K562 (cell line): ENCODE results near the gene UGT1A10. TPM values are rescaled to one million over a fixed set of nuclear protein-coding genes. Genes with fewer than 3 reads are reported as not detected.

Experiments
- ATAC-seq: fragments of 200-7000 bp; cut with Tn5 transposase; 3 replicates; pipeline ENCODE4 v1.9.1; 2020; ENCODE audit warnings: moderate library complexity
- BruUV-seq: library from RNA; stranded (reverse); fragments of 400-500 nt; replicated peaks from 2 replicates; lab custom pipeline; 2021; lab: Mats Ljungman, UMichigan
- CTCF ChIA-PET: fragments of 300-600 bp; formaldehyde crosslinking; extraction: SDS; loops from one replicate; lab custom pipeline; 2021; ENCODE audit warnings: low intra/inter-chr PET ratio; lab: Yijun Ruan, JAX
- POLR2A ChIA-PET: fragments of 300-600, 350-650 bp; sonication (Branson Sonifier 250); formaldehyde crosslinking; extraction: SDS; loops from one replicate; lab custom pipeline; 2021; ENCODE audit warnings: antibody characterized with exemption, inconsistent platforms; lab: Yijun Ruan, JAX
- DNase-seq, 4 experiments: peaks; one replicate each; pipeline versions ENCODE4 v3.0.0 to v3.0.0-alpha.2; 2011 to 2018; ENCODE audit warnings: low spot score in 3 of 4, mixed read lengths in 3 of 4; ENCODE audit errors: extremely low read depth in 1 of 4
- FAIRE-seq: peaks from 2 replicates; lab custom pipeline; 2011; peaks lifted over from hg19 to GRCh38; lab: Jason Lieb, UNC
- H2AFZ ChIP-seq: 2 replicates; pipeline ENCODE4 v1.6.0; 2011; ENCODE audit warnings: low read depth, low read length, control low read depth, inconsistent platforms
- H3K27ac ChIP-seq: fragments of 200-600 bp; 3 replicates; pipeline ENCODE4 v1.8.0; 2011; ENCODE audit warnings: low read depth, mild to moderate bottlenecking, control low read depth, inconsistent platforms, low read length, moderate library complexity, mixed read lengths; ENCODE audit errors: extremely low read depth
- H3K27me3 ChIP-seq, 2 experiments: fragments of 300-600 bp in 1 of 2; 2 replicates in 1 of 2; 3 replicates in 1 of 2; pipeline versions ENCODE4 v1.6.0 to v1.8.0; 2011; ENCODE audit warnings: inconsistent platforms in 2 of 2, low read length in 2 of 2, mild to moderate bottlenecking in 1 of 2, mixed read lengths in 1 of 2, moderate library complexity in 1 of 2; ENCODE audit not compliant: control insufficient read depth in 2 of 2, insufficient read depth in 2 of 2
- H3K36me3 ChIP-seq: fragments of 300-600 bp; 3 replicates; pipeline ENCODE4 v1.8.0; 2011; ENCODE audit warnings: mild to moderate bottlenecking, low read length, inconsistent platforms; ENCODE audit not compliant: control insufficient read depth, insufficient read depth
- H3K4me1 ChIP-seq, 2 experiments: fragments of 200-600 bp in 1 of 2; replicated peaks in 1 of 2; 2 replicates in 1 of 2; 3 replicates in 1 of 2; pipeline versions ENCODE4 v1.5.1 to v1.8.0; 2011; ENCODE audit warnings: inconsistent platforms in 2 of 2, low read length in 2 of 2, mild to moderate bottlenecking in 1 of 2, mixed read lengths in 1 of 2, moderate library complexity in 1 of 2; ENCODE audit not compliant: control insufficient read depth in 2 of 2, insufficient read depth in 2 of 2
- H3K4me2 ChIP-seq: 2 replicates; pipeline ENCODE4 v1.6.1; 2011; ENCODE audit warnings: low read length, control low read depth, inconsistent platforms, mixed read lengths; ENCODE audit not compliant: insufficient read depth
- H3K4me3 ChIP-seq: fragments of 200-600 bp; sonication (generic), shearing (Covaris generic); 2 replicates; pipeline ENCODE4 v1.5.1; 2016; ENCODE audit warnings: control low read depth, inconsistent platforms
- H3K79me2 ChIP-seq: fragments of 200-600 bp; 3 replicates; pipeline ENCODE4 v1.8.0; 2011; ENCODE audit warnings: low read length, inconsistent platforms; ENCODE audit not compliant: control insufficient read depth, insufficient read depth
- H3K9ac ChIP-seq, 2 experiments: 2 replicates each; pipeline versions ENCODE4 v1.6.0 to v1.6.1; 2011; ENCODE audit warnings: low read depth in 2 of 2, low read length in 2 of 2, control low read depth in 1 of 2, inconsistent platforms in 1 of 2, mild to moderate bottlenecking in 1 of 2, mixed read lengths in 1 of 2; ENCODE audit not compliant: insufficient read depth in 1 of 2
- H3K9me1 ChIP-seq: one replicate; pipeline ENCODE4 v1.6.0; 2011; ENCODE audit warnings: inconsistent platforms, mild to moderate bottlenecking, low read length, moderate library complexity; ENCODE audit not compliant: control insufficient read depth, insufficient read depth
- H3K9me3 ChIP-seq: replicated peaks from 2 replicates; pipeline ENCODE4 v1.5.1; 2011; ENCODE audit warnings: low read depth, low read length, inconsistent platforms; ENCODE audit not compliant: control insufficient read depth, insufficient read depth
- H4K20me1 ChIP-seq: replicated peaks from 2 replicates; pipeline ENCODE4 v1.6.1; 2011; ENCODE audit warnings: low read length, inconsistent platforms, mixed read lengths; ENCODE audit not compliant: control insufficient read depth, insufficient read depth
- ATF4 ChIP-seq: fragments of 450-650 bp; formaldehyde crosslinking; IDR thresholded peaks from 2 replicates; pipeline ENCODE4 v1.4.0; 2022; ENCODE audit warnings: mild to moderate bottlenecking, moderate library complexity
- CBX5 ChIP-seq: IDR thresholded peaks from 2 replicates; pipeline ENCODE4 v1.6.1; 2014; ENCODE audit warnings: low read depth, borderline replicate concordance
- CHD4 ChIP-seq: fragments of 200-600 bp; sonication (generic); IDR thresholded peaks from 3 replicates; pipeline ENCODE4 v1.6.1; 2012; ENCODE audit warnings: low read depth, mild to moderate bottlenecking, mixed read lengths, low read length, inconsistent platforms; ENCODE audit not compliant: insufficient read depth, insufficient replicate concordance, poor library complexity, severe bottlenecking
- FOS ChIP-seq: IDR thresholded peaks from 3 replicates; pipeline ENCODE4 v1.6.1; 2011; ENCODE audit not compliant: insufficient read length; ENCODE audit errors: extremely low read depth
- FOXK1 ChIP-seq: sonication (generic); formaldehyde crosslinking; IDR thresholded peaks from 2 replicates; pipeline ENCODE4 v1.8.0; 2022; ENCODE audit warnings: missing genetic modification reagents, mild to moderate bottlenecking, borderline replicate concordance
- FUS ChIP-seq: fragments of 200-400 bp; formaldehyde crosslinking; optimal IDR thresholded peaks from 2 replicates; pipeline ENCODE3; 2017; ENCODE audit warnings: low read depth, low read length
- HCFC1 ChIP-seq: IDR thresholded peaks from 2 replicates; pipeline ENCODE4 v1.6.1; 2012; ENCODE audit warnings: low read depth, low read length, improper control_type of control experiment
- LEF1 ChIP-seq: fragments of 450-650 bp; IDR thresholded peaks from 2 replicates; pipeline ENCODE4 v1.6.1; 2016; ENCODE audit warnings: mild to moderate bottlenecking
- PYGO2 ChIP-seq: fragments of 450-650 bp; IDR thresholded peaks from 2 replicates; pipeline ENCODE4 v1.6.1; 2016; ENCODE audit warnings: mild to moderate bottlenecking, missing genetic modification characterization, moderate library complexity, missing compliant biosample characterization
- RAD51 ChIP-seq: fragments of 450-650 bp; IDR thresholded peaks from 2 replicates; pipeline ENCODE4 v1.7.1; 2016; ENCODE audit warnings: low read depth, mild to moderate bottlenecking, borderline replicate concordance
- RFX1 ChIP-seq: fragments of 450-650 bp; IDR thresholded peaks from 2 replicates; pipeline ENCODE4 v1.6.1; 2016; ENCODE audit warnings: mild to moderate bottlenecking, moderate library complexity
- SIX5 ChIP-seq, 2 experiments: IDR thresholded peaks; 2 replicates each; pipeline ENCODE4 v1.6.1; 2011; ENCODE audit warnings: low read length in 2 of 2, borderline replicate concordance in 1 of 2, low read depth in 1 of 2, mild to moderate bottlenecking in 1 of 2, moderate library complexity in 1 of 2; ENCODE audit not compliant: insufficient read depth in 1 of 2
- SMARCB1 ChIP-seq: IDR thresholded peaks from 2 replicates; pipeline ENCODE4 v1.6.1; 2011; ENCODE audit warnings: improper control_type of control experiment, low read depth; ENCODE audit not compliant: insufficient read length
- USF1 ChIP-seq: sonication (generic); formaldehyde crosslinking; IDR thresholded peaks from 2 replicates; pipeline ENCODE4 v1.9.0; 2022; ENCODE audit warnings: mild to moderate bottlenecking, missing genetic modification reagents
- USF2 ChIP-seq: sonication (generic); formaldehyde crosslinking; IDR thresholded peaks from 2 replicates; pipeline ENCODE4 v1.5.0; 2020; ENCODE audit warnings: missing genetic modification reagents
- ZNF143 ChIP-seq: sonication (generic); formaldehyde crosslinking; IDR thresholded peaks from 2 replicates; pipeline ENCODE4 v1.9.0; 2022; ENCODE audit warnings: mild to moderate bottlenecking, missing genetic modification reagents
- ZNF395 ChIP-seq: fragments of 200-800 bp; sonication (Bioruptor generic); IDR thresholded peaks from 2 replicates; pipeline ENCODE4 v1.6.1; 2017; ENCODE audit warnings: missing genetic modification characterization, missing compliant biosample characterization
- WGBS: fragments of 100-300 bp; shearing (Covaris generic); methylation state at CpG from one replicate; pipeline ENCODE4 v1.1.6; 2016; ENCODE audit warnings: low coverage, mixed read lengths; ENCODE audit not compliant: insufficient coverage; ENCODE audit errors: missing lambda C conversion rate; 5-methylcytosine and 5-hydroxymethylcytosine counted together
- in situ Hi-C: fragments of 300-500 bp; cut with MboI; formaldehyde crosslinking; loops from 4 replicates; pipeline ENCODE4 v1.15.0; 2018; ENCODE audit warnings: inconsistent platforms, mixed read lengths
- intact Hi-C: fragments of 100-400 bp; cut with micrococcal nuclease; formaldehyde crosslinking; loops from 2 replicates; pipeline ENCODE4 v1.14.2; 2022
- polyA plus RNA-seq, 8 experiments: library from polyadenylated mRNA; depleted of rRNA in 4 of 8; stranded (reverse) in 5 of 8; unstranded in 3 of 8; fragments of >200 nt; fragmentation: Nextera tagmentation in 2 of 8; fragmentation: Illumina TruSeq in 1 of 8; extraction: Ambion mirVana in 2 of 8; extraction: Trizol in 1 of 8; gene quantifications; 2 replicates each; pipeline versions ENCODE4 v1.2.1 to v1.2.3, GENCODE V29; 2011 to 2014; ENCODE audit warnings: inconsistent platforms in 1 of 8, missing spikeins in 1 of 8
- total RNA-seq, 7 experiments: library from RNA; depleted of rRNA in 6 of 7; stranded (reverse); fragments of >200 nt in 6 of 7; fragmentation: Illumina TruSeq in 2 of 7; extraction: Trizol in 2 of 7; gene quantifications; 2 replicates each; pipeline versions ENCODE4 v1.2.1 to v1.2.3, GENCODE V29; 2011 to 2021; ENCODE audit warnings: low replicate concordance in 1 of 7

UGT1A10 gene
- total and polyA plus RNA-seq, 9 of the 15 experiments (the other 6 are each of a cell fraction or from before 2014, with no cell fraction given): not detected

- FAIRE-seq: peak; percentile 46
- CTCF ChIA-PET: no interaction called here
- TF ChIP-seq CBX5 (no peak), SIX5 (IDR thresholded peaks at IDR 0.05; ENCODE audit: borderline replicate concordance in 1 of 2, insufficient read depth in 1 of 2, low read depth in 1 of 2, low read length in 2 of 2) (peak; percentile 45 to 51; a peak in 3 of 4 replicates), ATF4 (CRISPR knock-in tag) (no peak), LEF1 (no peak), USF1 (peak; percentile 85), RFX1 (peak; percentile 77), ZNF143 (CRISPR knock-in tag) (peak; percentile 74), USF2 (CRISPR knock-in tag) (peak; percentile 90), SMARCB1 (no peak), ZNF395 (CRISPR knock-in tag) (no peak), FOS (peak; percentile 6), HCFC1 (peak; percentile 80), PYGO2 (no peak), RAD51 (peak; percentile 67; the same call in 1 of the 2 replicates), FOXK1 (no peak), CHD4 (no peak), FUS (no peak)
Observed at GRCh38 chr2:233814056-233814835, 178.0 kb downstream of the UGT1A10 start.

More at GRCh38 chr2:233814056-233814835, 178.0 kb downstream of the UGT1A10 start:
- WGBS: 0% methylated on average over 1 of the region's 2 CpGs
- Histone ChIP-seq H3K9ac (no peak overlapping the region), H3K4me3 (no peak overlapping the region), H4K20me1 (no peaks in the 10 kb centered on the region), H3K4me1 (no peaks in the 10 kb centered on the region; a peak in 1 of 5 replicates), H3K9me1 (no peaks in the 10 kb centered on the region), H3K9me3 (no peaks in the 10 kb centered on the region), H3K4me2 (no peak overlapping the region), H3K79me2 (no peaks in the 10 kb centered on the region), H2AFZ (no peak overlapping the region), H3K36me3 (no peaks in the 10 kb centered on the region), H3K27ac (no peak overlapping the region), H3K27me3 (peaks cover 2 to 25% of the 10 kb centered on the region in 2 experiments; a peak in 3 of 5 replicates)
- POLR2A ChIA-PET: interaction anchor here (0.6 to 0.7 kb wide), 2 partner anchors 166 to 421 kb away, joined by 3 to 4 read pairs; no protein-coding TSS in a partner anchor
- no TSS peak for BruUV-seq
- intact Hi-C loops: no loop called here
- peak in 3 of 4 experiments; percentile 31 to 53 (median 33) for DNase-seq
- peak; percentile 83 for ATAC-seq
- in situ Hi-C loops: no loop called here
